Daoy (cell line): ENCODE results near the gene PTPN13. TPM values are rescaled to one million over a fixed set of nuclear protein-coding genes. Genes with fewer than 3 reads are reported as not detected.

Source experiments
- total RNA-seq: library from RNA; depleted of rRNA; stranded (reverse); fragments of >200 nt; shearing (Covaris generic); gene quantifications from 2 replicates; pipeline ENCODE4 v1.2.3, GENCODE V29; 2014; rRNA removed

The PTPN13 gene
- total RNA-seq, 1 experiment from 2014 or later = 3.0 TPM

Other genes with a start within 250 kb of the PTPN13 start
- gene MAPK10, start 234.3 kb upstream of the PTPN13 start, total RNA-seq = 0.06 TPM in 1 of 2 replicates, not detected in the other